ENCODE data around the gene NTHL1.

DNA sequence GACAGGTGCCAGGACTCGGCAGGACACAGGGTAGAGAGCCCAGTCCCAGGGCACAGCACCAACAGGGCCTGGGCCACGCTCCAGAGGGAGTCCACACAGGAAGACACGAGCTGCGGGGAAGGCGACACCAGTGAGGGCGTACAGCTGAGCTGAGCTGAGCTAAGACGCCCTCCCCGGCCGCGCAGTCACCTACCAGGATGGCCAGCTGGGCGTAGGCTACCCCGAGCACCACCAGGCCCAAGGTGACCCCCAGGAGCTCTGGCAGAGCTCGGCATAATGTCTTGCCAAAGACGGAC lies 42.8 kb upstream of the NTHL1 start:
- TF ChIP-seq EP300 (IDR thresholded peaks at IDR 0.05) (no peak), CTCF (IDR thresholded peaks at IDR 0.05) (no peak)
